ENCODE data around the gene MGA. TPM values are rescaled to one million over a fixed set of nuclear protein-coding genes. Genes with fewer than 3 reads are reported as not detected.

MGA gene
- total RNA-seq, 1 experiment from 2014 or later: 35.9 TPM

GRCh38 chr15:41648097-41648496 is 12.1 kb upstream of the MGA start (continued):
- TF ChIP-seq NFYB (CRISPR knock-in tag; conservative IDR thresholded peaks at IDR 0.05; ENCODE audit: low read depth): no peak
- TF ChIP-seq, protein P1, sequence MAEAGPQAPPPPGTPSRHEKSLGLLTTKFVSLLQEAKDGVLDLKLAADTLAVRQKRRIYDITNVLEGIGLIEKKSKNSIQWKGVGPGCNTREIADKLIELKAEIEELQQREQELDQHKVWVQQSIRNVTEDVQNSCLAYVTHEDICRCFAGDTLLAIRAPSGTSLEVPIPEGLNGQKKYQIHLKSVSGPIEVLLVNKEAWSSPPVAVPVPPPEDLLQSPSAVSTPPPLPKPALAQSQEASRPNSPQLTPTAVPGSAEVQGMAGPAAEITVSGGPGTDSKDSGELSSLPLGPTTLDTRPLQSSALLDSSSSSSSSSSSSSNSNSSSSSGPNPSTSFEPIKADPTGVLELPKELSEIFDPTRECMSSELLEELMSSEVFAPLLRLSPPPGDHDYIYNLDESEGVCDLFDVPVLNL (CRISPR knock-in tag; IDR thresholded peaks at IDR 0.05; ENCODE audit: borderline replicate concordance, low read depth): no peak
- TF ChIP-seq ZNF138 (CRISPR knock-in tag; conservative IDR thresholded peaks at IDR 0.05): no peak
- TF ChIP-seq, protein P2, sequence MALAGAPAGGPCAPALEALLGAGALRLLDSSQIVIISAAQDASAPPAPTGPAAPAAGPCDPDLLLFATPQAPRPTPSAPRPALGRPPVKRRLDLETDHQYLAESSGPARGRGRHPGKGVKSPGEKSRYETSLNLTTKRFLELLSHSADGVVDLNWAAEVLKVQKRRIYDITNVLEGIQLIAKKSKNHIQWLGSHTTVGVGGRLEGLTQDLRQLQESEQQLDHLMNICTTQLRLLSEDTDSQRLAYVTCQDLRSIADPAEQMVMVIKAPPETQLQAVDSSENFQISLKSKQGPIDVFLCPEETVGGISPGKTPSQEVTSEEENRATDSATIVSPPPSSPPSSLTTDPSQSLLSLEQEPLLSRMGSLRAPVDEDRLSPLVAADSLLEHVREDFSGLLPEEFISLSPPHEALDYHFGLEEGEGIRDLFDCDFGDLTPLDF (CRISPR knock-in tag; IDR thresholded peaks at IDR 0.05): no peak
- no peak for TF ChIP-seq RELA (CRISPR knock-in tag; IDR thresholded peaks at IDR 0.05; ENCODE audit: borderline replicate concordance)

DNA sequence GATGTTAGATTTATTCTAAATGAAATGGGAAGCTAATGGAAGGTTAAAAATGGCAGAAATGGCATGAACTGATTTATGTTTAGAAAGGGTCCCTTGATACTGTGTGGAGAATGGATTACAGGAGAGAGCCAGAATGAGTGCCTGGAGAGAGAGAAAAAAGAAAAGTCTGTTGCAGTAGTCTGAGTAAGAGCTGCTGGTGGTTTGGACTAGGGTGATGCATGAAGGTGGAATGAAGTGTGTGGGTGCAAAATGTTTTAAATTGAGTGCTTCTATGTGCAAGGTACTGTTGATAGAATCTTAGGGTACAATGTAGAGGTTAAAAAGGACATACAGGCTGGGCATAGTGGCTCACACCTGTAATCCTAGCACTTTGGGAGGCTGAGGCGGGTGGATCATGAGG is 11.4 kb upstream of the MGA start:
- H3K27ac Mint-ChIP-seq: no peak overlapping the region
- no peak for ATAC-seq
- CTCF ChIA-PET: interaction anchor here (0.7 to 1.1 kb wide), 2 partner anchors 92 to 695 kb away, joined by 3 to 5 read pairs; no protein-coding TSS in a partner anchor

More for the DNA sequence above, 11.4 kb upstream of the MGA start:
- Mint-ChIP-seq H3K27me3 (ENCODE audit: low read depth) (no peaks in the 10 kb centered on the region), H3K4me1 (no peaks in the 10 kb centered on the region), H3K9me3 (peaks cover 17% of the 10 kb centered on the region), H3K36me3 (peaks cover 15% of the 10 kb centered on the region), H3K4me3 (no peak overlapping the region)
- POLR2A ChIA-PET: interaction anchor here (0.6 kb wide), 1 partner anchor 22 kb away, joined by 5 read pairs; no protein-coding TSS in a partner anchor
- no peak for TF ChIP-seq ZNF232 (CRISPR knock-in tag; IDR thresholded peaks at IDR 0.05)
- TF ChIP-seq FOXK1 (CRISPR knock-in tag; IDR thresholded peaks at IDR 0.05): no peak
- TF ChIP-seq JAZF1 (CRISPR knock-in tag; IDR thresholded peaks at IDR 0.05): no peak
- no peak for TF ChIP-seq ZBTB21 (CRISPR knock-in tag; IDR thresholded peaks at IDR 0.05; ENCODE audit: borderline replicate concordance)
- TF ChIP-seq, protein P3, sequence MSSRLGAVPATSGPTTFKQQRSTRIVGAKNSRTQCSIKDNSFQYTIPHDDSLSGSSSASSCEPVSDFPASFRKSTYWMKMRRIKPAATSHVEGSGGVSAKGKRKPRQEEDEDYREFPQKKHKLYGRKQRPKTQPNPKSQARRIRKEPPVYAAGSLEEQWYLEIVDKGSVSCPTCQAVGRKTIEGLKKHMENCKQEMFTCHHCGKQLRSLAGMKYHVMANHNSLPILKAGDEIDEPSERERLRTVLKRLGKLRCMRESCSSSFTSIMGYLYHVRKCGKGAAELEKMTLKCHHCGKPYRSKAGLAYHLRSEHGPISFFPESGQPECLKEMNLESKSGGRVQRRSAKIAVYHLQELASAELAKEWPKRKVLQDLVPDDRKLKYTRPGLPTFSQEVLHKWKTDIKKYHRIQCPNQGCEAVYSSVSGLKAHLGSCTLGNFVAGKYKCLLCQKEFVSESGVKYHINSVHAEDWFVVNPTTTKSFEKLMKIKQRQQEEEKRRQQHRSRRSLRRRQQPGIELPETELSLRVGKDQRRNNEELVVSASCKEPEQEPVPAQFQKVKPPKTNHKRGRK (CRISPR knock-in tag; IDR thresholded peaks at IDR 0.05; ENCODE audit: borderline replicate concordance): no peak
- no peak for TF ChIP-seq ZNF416 (CRISPR knock-in tag; IDR thresholded peaks at IDR 0.05)
- TF ChIP-seq, protein P4, sequence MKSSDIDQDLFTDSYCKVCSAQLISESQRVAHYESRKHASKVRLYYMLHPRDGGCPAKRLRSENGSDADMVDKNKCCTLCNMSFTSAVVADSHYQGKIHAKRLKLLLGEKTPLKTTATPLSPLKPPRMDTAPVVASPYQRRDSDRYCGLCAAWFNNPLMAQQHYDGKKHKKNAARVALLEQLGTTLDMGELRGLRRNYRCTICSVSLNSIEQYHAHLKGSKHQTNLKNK (CRISPR knock-in tag; IDR thresholded peaks at IDR 0.05): no peak
- no peak for TF ChIP-seq NFATC4 (CRISPR knock-in tag; IDR thresholded peaks at IDR 0.05)
- TF ChIP-seq, protein P5, sequence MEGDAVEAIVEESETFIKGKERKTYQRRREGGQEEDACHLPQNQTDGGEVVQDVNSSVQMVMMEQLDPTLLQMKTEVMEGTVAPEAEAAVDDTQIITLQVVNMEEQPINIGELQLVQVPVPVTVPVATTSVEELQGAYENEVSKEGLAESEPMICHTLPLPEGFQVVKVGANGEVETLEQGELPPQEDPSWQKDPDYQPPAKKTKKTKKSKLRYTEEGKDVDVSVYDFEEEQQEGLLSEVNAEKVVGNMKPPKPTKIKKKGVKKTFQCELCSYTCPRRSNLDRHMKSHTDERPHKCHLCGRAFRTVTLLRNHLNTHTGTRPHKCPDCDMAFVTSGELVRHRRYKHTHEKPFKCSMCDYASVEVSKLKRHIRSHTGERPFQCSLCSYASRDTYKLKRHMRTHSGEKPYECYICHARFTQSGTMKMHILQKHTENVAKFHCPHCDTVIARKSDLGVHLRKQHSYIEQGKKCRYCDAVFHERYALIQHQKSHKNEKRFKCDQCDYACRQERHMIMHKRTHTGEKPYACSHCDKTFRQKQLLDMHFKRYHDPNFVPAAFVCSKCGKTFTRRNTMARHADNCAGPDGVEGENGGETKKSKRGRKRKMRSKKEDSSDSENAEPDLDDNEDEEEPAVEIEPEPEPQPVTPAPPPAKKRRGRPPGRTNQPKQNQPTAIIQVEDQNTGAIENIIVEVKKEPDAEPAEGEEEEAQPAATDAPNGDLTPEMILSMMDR (IDR thresholded peaks at IDR 0.05): no peak
- TF ChIP-seq ZNF263 (CRISPR knock-in tag; IDR thresholded peaks at IDR 0.05; ENCODE audit: low read depth): no peak
- no peak for TF ChIP-seq CREM (CRISPR knock-in tag; IDR thresholded peaks at IDR 0.05)
- no peak for TF ChIP-seq NFE2L1 (CRISPR knock-in tag; IDR thresholded peaks at IDR 0.05)
- TF ChIP-seq NFYB (CRISPR knock-in tag; conservative IDR thresholded peaks at IDR 0.05; ENCODE audit: low read depth): no peak
- no peak for TF ChIP-seq TP53 (CRISPR knock-in tag; IDR thresholded peaks at IDR 0.05)
- TF ChIP-seq, protein P6, sequence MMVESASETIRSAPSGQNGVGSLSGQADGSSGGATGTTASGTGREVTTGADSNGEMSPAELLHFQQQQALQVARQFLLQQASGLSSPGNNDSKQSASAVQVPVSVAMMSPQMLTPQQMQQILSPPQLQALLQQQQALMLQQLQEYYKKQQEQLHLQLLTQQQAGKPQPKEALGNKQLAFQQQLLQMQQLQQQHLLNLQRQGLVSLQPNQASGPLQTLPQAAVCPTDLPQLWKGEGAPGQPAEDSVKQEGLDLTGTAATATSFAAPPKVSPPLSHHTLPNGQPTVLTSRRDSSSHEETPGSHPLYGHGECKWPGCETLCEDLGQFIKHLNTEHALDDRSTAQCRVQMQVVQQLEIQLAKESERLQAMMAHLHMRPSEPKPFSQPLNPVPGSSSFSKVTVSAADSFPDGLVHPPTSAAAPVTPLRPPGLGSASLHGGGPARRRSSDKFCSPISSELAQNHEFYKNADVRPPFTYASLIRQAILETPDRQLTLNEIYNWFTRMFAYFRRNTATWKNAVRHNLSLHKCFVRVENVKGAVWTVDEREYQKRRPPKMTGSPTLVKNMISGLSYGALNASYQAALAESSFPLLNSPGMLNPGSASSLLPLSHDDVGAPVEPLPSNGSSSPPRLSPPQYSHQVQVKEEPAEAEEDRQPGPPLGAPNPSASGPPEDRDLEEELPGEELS (CRISPR knock-in tag; IDR thresholded peaks at IDR 0.05): no peak
- TF ChIP-seq ATF2 (CRISPR knock-in tag; IDR thresholded peaks at IDR 0.05; ENCODE audit: borderline replicate concordance, low read depth): no peak
- no peak for TF ChIP-seq ZNF396 (CRISPR knock-in tag; IDR thresholded peaks at IDR 0.05; ENCODE audit: borderline replicate concordance)
- no peak for DNase-seq (ENCODE audit: low spot score)

All from WTC11 (cell line).